K562 (cell line): Measurements from ENCODE around the gene GBA2. TPM values are rescaled to one million over a fixed set of nuclear protein-coding genes. Genes with fewer than 3 reads are reported as not detected.

Source experiments
- CTCFL ChIP-seq: IDR thresholded peaks from 2 replicates; pipeline ENCODE4 v1.6.1; 2011; ENCODE audit warnings: borderline replicate concordance, low read depth, mild to moderate bottlenecking, moderate library complexity, low read length; ENCODE audit not compliant: insufficient read depth, poor library complexity, severe bottlenecking
- L3MBTL2 ChIP-seq: fragments of 450-650 bp; IDR thresholded peaks from 2 replicates; pipeline ENCODE4 v1.6.1; 2016; ENCODE audit warnings: mild to moderate bottlenecking, moderate library complexity
- MXD1 ChIP-seq: fragments of 250-450 bp; sonication (Bioruptor Pico); IDR thresholded peaks from 2 replicates; pipeline ENCODE4 v1.8.0; 2021; ENCODE audit warnings: borderline replicate concordance, mild to moderate bottlenecking, moderate library complexity; ENCODE audit not compliant: poor library complexity, severe bottlenecking
- TCF7 ChIP-seq: sonication (generic); IDR thresholded peaks from 2 replicates; pipeline ENCODE4 v1.6.1; 2016; ENCODE audit warnings: antibody characterized with exemption, borderline replicate concordance
- polyA plus RNA-seq, 8 experiments: library from polyadenylated mRNA; depleted of rRNA in 4 of 8; stranded (reverse) in 5 of 8; unstranded in 3 of 8; fragments of >200 nt; fragmentation: Nextera tagmentation in 2 of 8; fragmentation: Illumina TruSeq in 1 of 8; extraction: Ambion mirVana in 2 of 8; extraction: Trizol in 1 of 8; gene quantifications; 2 replicates each; pipeline versions ENCODE4 v1.2.1 to v1.2.3, GENCODE V29; 2011 to 2014; ENCODE audit warnings: inconsistent platforms in 1 of 8, missing spikeins in 1 of 8
- total RNA-seq, 7 experiments: library from RNA; depleted of rRNA in 6 of 7; stranded (reverse); fragments of >200 nt in 6 of 7; fragmentation: Illumina TruSeq in 2 of 7; extraction: Trizol in 2 of 7; gene quantifications; 2 replicates each; pipeline versions ENCODE4 v1.2.1 to v1.2.3, GENCODE V29; 2011 to 2021; ENCODE audit warnings: low replicate concordance in 1 of 7

Gene GBA2
- total and polyA plus RNA-seq, 9 of the 15 experiments (the other 6 are each of a cell fraction or from before 2014, with no cell fraction given): 14.1 to 60.4 (median 32.1) TPM

GRCh38 chr9:35791297-35791921 is 42.4 kb upstream of the GBA2 start, which contains the start of gene NPR2 (continued):
- no peak for TF ChIP-seq CTCFL
- TF ChIP-seq TCF7: no peak
- no peak for TF ChIP-seq L3MBTL2
- TF ChIP-seq MXD1 (CRISPR knock-in tag): no peak
